Left renal cortex interstitium (tissue), 4 donors: Measurements from ENCODE around the gene EME1. TPM values are rescaled to one million over a fixed set of nuclear protein-coding genes. Genes with fewer than 3 reads are reported as not detected.
"Not testable (repeated sequence)": the region's sequence is repeated elsewhere in the genome, so short reads cannot be mapped to it uniquely, and the experiment has no call there.

ENCODE experiments used
- DNase-seq, 4 donors: peaks; one replicate each; pipeline ENCODE4 v3.0.0-alpha.2; 2013; ENCODE audit warnings: low read depth in 4 of 4, low spot score in 2 of 4, missing footprints in 1 of 4
- polyA plus RNA-seq, 4 donors: library from polyadenylated mRNA; unstranded; fragments of 120-200 nt; gene quantifications; one replicate each; pipeline ENCODE4 v1.2.1, GENCODE V29; 2013; ENCODE audit not compliant: insufficient read length in 4 of 4

EME1 gene
- polyA plus RNA-seq, 4 donors: 5.8 to 10.6 (median 8.8) TPM

GRCh38 chr17:50424246-50424995 lies 51.4 kb downstream of the EME1 start:
- DNase-seq: no peak

- no peak for DNase-seq
Observed at GRCh38 chr17:50424996-50425681, 52.1 kb downstream of the EME1 start.

GRCh38 chr17:50425682-50426471 lies 52.8 kb downstream of the EME1 start, which contains the start of gene ACSF2:
TSS of gene ACSF2 (plus strand) at chr17:50426218. CDS start at chr17:50426262, 44 bp downstream.
- DNase-seq: no peak

DNA sequence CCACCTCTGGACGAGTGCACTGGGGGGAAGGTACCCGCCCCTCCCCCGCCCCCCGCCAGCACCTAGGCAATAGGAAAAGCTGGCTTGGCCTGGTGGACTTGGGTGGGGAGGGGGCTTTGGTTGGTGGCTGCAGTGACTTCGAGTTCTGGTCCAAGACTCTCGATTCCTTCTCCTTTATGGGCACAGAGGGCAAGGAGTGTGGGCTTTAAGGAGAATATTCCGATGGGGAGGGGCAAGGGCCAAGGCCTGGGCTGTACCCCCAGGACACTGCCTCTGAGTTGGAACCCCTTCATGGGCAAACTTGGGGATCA lies 53.4 kb downstream of the EME1 start:
- DNase-seq: no peak

- DNase-seq: no peak
Observed at GRCh38 chr17:50426814-50427787, 54.1 kb downstream of the EME1 start.

GRCh38 chr17:50428126-50428525 lies 55.1 kb downstream of the EME1 start:
- DNase-seq: not testable (repeated sequence)

- DNase-seq: no peak
Observed at GRCh38 chr17:50428831-50429424, 55.9 kb downstream of the EME1 start.

- no peak for DNase-seq
Observed at GRCh38 chr17:50429793-50430192, 56.8 kb downstream of the EME1 start.

Other genes starting within 250 kb of the EME1 start
- gene SAMD14, start 243.1 kb upstream of the EME1 start, polyA plus RNA-seq: 10 to 100 TPM in 3 of 4 donors, 1 to 10 TPM in 1; 9.4 to 21.7 (median 20.0) TPM
- gene PPP1R9B, start 222.6 kb upstream of the EME1 start, polyA plus RNA-seq: 10 to 100 TPM; 44.8 to 55.2 (median 47.6) TPM
- 1 to 10 TPM in 1 of 4 donors, under 1 TPM in 3; 0.82 to 1.2 (median 0.89) TPM for gene SGCA, start 207.2 kb upstream of the EME1 start, polyA plus RNA-seq
- gene COL1A1, start 171.6 kb upstream of the EME1 start, polyA plus RNA-seq: 100 to 1,000 TPM; 447 to 744 (median 516) TPM
- 1 to 10 TPM in 3 of 4 donors, under 1 TPM in 1; 0.93 to 2.4 (median 1.9) TPM for gene TMEM92, start 98.8 kb upstream of the EME1 start, polyA plus RNA-seq
- gene XYLT2, start 27.1 kb upstream of the EME1 start, polyA plus RNA-seq: 10 to 100 TPM; 15.7 to 29.0 (median 26.0) TPM
- gene MRPL27, start within 50 bp of the EME1 start, polyA plus RNA-seq: 10 to 100 TPM; 66.1 to 83.0 (median 76.9) TPM
- 10 to 100 TPM; 55.2 to 62.0 (median 59.4) TPM for gene LRRC59, start 24.3 kb downstream of the EME1 start, polyA plus RNA-seq
- gene ACSF2, start 53.0 kb downstream of the EME1 start, polyA plus RNA-seq: 100 to 1,000 TPM in 2 of 4 donors, 10 to 100 TPM in 2; 65.3 to 117 (median 100) TPM
- gene CHAD, start 95.7 kb downstream of the EME1 start, polyA plus RNA-seq: 1 to 10 TPM in 3 of 4 donors, under 1 TPM in 1; 0.68 to 5.6 (median 2.4) TPM
- 10 to 100 TPM; 45.8 to 67.5 (median 54.4) TPM for gene RSAD1, start 105.6 kb downstream of the EME1 start, polyA plus RNA-seq
- 1 to 10 TPM; 1.2 to 3.2 (median 2.3) TPM for gene MYCBPAP, start 135.2 kb downstream of the EME1 start, polyA plus RNA-seq
- 10 to 100 TPM in 2 of 4 donors, 1 to 10 TPM in 2; 8.0 to 18.0 (median 10.9) TPM for gene EPN3, start 159.5 kb downstream of the EME1 start, polyA plus RNA-seq
- 10 to 100 TPM; 50.8 to 71.7 (median 59.5) TPM for gene SPATA20, start 173.9 kb downstream of the EME1 start, polyA plus RNA-seq
- gene CACNA1G, start 187.5 kb downstream of the EME1 start, polyA plus RNA-seq: 10 to 100 TPM in 1 of 4 donors, 1 to 10 TPM in 3; 7.6 to 10.4 (median 8.1) TPM